Activated T-helper 1 cell treated with Interleukin-2 at 50 U/mL for 16 hours (primary cell): ENCODE data around the gene SLC43A2.

Experiments
- DNase-seq: peaks from one replicate; pipeline ENCODE4 v3.0.0-alpha.2; 2020; ENCODE audit warnings: low read depth

SLC43A2 gene

DNA sequence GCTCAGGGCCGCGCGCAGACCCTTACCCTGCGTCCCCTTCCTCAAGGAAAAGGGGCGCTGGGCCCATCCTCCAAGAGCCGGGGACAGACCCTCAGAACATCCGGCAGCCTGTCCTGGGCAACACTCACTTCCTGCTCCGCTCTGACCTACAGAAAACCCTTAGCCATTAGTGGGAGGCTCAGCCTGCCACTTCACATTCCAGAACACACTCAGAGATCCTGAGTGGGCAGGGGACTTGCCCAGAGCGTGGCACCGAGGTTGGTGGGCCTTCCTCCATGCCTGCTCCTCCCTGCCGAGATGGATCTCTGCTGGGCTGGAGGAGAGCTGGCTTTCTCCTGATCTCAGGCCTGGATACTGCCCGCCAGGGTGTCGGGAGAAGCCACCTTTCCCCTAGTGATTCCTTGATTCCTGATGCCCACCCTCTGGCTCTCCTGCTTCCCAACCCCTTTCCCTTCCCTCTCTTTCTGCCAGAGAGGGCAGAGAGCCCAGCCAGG is 15.4 kb upstream of the SLC43A2 start:
- DNase-seq, result no peak

DNA sequence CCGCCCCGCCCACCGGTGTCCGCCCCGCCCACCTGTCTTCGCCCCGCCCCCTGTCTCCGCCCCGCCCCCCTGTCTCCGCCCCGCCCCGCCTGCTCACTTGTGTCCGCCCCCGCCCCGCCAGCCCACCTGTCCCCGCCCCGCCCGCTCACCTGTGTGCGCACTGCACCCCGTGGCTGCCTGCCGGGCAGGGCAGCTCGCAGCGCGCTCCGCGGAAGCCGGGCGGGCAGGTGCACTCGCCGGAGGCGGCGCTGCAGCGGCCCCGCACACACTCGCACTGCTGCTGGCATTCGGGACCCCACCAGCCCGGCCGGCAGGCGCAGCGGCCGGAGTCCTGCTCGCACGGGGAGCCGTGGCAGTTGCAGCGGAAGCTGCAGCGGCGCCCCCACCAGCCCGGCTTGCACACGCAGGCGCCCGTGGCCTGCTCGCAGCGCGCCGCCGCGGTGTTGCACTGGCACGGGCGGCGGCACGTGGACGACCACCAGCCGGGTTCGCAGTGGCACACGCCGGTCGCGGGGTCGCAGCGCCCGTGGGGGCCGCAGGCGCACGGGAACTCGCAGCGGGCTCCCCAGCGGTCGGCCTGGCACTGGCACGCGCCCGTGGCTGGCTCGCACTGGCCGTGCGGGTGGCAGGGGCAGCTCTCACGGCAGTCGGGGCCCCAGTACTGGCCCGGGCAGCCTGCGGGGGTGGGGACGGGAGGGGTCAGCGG is 14.8 kb upstream of the SLC43A2 start:
- peak; percentile 51 for DNase-seq

DNA sequence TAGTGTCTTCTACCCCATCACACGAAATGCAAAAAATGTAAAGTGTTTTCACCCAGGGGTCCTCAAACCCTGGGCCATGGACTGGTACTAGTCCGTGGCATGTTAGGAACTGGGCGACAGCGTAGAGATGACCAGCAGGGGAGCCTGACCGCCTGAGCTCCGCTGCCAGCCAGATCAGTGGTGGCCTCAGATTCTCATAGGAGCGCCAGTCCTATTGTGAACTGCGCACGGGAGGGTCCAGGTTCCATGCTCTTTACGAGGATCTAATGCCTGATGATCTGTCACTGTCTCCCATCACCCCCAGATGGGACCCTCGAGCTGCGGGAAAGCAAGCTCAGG is 12.4 kb upstream of the SLC43A2 start:
- DNase-seq, result no peak

DNA sequence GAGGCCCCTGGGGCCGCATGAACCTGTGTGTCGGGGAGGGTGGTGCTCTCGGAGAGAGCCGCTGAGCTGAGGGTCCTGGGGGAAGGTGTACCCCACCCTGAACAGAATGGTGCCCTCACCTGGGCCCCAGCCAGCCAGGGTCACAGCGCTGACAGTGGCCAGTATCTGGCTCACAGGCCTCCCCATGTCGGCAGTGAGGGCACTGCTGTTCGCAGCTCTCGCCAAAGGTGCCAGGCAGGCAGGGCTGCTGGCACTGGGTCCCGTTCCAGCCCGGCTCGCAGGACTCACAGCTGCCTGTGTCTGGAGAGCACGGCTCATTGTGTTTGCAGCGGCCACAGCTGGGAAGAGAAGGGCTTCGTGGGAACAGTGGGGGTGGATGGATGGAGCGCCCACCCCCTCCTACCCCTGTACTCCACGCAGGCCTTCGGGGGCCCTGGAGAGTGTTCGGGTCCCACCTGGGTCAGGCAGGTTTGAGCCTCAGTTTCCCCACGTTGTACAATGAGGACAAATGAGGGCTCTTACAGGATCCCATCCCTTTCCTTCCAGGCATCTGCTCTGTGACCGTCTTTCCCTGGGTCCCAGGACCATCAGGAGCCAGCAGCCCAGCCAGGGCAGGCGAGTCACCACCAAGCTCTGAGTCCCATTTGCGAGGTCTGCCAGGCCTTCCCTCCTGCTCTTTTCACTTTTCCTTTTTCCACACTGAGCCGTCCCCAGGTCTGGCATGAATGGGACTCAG is 11.9 kb upstream of the SLC43A2 start:
- no peak for DNase-seq

DNA sequence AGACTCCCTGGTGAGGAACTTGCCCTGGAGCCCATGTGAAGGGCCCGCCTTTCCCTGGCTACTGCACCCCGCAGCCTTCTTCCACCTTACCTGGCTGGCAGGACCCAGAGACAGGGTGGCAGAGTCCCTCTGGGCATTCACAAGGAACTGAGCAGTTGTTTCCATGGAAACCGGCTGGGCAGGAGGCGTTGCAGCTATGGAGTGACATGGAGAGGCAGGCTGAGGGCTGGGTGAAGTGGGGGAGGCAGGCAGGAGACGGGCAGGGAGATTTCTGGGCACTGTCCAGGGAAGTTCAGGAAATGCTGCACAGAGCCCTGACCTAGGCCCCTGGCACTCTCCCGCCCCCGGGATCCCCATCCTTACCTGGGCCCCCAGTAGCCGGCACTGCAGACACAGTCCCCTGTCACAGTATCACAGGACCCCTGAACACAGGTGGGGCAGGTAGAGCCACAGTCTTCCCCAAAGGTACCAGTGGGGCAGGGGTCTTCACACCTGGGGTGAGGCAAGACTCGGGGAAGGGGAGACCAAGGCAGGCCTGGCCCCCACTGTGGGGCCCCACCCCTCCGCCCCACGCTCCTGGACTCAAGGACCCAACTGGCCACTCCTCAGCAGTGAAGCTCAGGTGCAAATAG is 11.0 kb upstream of the SLC43A2 start:
- no peak for DNase-seq

DNA sequence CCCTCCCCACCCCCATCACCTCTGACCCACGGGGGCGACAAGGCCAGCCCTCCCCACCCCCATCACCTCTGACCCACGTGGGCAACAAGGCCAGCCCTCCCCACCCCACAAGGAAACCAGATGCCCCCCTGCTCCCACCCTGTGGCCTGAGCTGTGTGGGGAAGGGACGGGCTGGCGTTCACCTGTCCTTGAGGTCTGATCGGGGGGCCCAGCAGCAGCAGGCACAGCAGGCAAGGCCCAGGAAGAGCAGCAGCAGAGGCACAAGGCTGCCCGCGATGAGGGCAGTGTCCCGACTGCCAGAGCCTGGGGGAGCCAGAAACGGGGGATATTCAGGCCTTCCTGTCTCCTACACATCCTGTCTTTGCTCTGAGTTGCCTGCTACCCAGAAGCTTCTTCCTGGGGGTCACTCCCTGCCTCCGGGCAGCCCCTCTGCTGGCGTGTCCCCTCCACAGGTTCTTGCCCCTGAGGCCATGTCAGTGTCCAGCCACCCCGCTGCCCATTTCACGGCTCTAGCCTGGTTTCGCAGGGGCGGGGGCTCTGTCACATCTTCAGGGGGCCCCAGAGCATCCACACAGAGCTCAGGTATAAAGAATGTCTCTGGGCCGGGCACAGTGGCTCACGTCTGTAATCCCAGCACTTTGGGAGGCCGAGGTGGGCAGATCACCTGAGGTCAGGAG is 10.1 kb upstream of the SLC43A2 start:
- DNase-seq, result no peak

DNA sequence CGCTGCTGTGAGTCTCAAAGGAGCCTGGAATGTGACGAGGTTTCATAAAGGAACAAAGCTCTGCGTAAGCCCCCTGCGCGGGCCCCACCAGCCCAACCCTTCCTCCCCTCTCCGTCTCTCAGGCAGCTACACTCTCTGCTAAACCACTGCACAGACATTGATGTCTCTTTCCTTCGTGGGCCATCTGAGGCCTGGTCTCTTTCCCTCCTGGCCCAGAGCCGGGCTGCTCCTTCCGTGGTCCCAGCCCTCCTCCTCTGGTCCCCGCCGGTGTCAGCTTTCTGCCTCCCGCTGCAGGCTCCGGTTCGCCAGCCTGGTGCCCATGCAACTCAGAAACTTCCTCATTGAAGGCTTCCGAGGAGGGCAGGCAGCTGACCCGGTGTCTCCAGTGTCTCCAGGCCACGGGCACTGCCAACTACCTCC is 9.5 kb upstream of the SLC43A2 start:
- DNase-seq, result no peak

DNA sequence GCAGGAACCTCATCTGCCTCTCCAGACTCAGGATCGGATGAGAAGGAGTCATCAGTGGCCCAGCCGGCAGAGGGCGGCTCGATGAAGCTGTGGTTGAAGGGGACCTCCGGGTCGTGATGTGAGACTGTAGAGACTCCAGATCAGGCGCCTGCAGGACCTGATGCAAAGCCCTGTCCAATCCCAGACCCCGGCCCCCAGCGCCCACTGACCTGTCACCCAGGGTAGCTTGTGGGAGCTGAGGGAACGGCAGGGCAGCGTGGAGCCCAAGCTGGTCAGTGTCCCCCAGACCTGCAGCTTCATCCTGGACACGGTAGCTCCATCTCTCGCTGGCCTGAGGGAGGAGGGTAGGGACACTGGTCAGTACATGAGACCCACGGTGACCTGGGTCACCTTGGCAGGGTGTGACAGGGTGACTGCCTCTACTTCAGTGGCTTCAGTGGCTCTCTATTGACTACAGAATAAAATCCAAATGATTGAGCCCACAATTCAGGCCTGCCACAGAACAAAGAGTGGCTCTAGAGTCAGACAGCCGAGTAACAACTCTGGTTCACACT is 8.2 kb upstream of the SLC43A2 start:
- DNase-seq, result no peak

DNA sequence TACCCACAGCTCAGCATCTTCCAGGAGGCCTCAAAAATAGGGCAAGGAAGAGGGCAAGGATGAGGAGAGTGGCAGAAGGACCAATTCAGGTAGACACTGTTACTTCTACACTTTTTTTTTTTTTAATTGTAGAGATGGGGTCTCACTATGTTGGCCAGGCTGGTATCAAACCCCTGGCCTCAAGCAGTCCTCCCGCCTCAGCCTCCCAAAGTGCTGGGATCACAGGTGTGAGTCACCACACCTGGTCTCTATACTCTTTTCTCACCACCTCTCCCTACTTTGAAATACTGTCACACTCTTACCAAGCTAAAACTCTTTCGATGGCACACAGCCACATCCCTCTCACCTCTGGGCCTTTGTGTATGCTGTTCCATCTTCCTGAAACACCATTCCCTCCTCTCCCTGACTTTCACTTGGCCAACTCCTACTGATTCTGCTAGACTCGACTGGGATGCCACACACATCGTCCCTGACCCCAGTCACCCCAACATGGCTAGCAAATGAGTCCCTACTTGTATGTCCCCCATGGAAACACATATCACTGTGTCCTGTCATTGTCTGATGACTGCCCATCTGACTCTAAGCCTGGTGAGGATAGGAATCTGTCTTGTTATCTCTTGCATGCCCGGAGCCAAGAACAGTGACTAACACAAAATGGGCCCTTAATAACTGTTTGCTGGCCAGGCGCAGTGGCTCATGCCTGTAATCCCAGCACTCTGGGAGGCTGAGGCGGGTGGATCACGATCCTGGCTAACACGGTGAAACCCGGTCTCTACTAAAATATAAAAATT is 7.2 kb upstream of the SLC43A2 start:
- no peak for DNase-seq

DNA sequence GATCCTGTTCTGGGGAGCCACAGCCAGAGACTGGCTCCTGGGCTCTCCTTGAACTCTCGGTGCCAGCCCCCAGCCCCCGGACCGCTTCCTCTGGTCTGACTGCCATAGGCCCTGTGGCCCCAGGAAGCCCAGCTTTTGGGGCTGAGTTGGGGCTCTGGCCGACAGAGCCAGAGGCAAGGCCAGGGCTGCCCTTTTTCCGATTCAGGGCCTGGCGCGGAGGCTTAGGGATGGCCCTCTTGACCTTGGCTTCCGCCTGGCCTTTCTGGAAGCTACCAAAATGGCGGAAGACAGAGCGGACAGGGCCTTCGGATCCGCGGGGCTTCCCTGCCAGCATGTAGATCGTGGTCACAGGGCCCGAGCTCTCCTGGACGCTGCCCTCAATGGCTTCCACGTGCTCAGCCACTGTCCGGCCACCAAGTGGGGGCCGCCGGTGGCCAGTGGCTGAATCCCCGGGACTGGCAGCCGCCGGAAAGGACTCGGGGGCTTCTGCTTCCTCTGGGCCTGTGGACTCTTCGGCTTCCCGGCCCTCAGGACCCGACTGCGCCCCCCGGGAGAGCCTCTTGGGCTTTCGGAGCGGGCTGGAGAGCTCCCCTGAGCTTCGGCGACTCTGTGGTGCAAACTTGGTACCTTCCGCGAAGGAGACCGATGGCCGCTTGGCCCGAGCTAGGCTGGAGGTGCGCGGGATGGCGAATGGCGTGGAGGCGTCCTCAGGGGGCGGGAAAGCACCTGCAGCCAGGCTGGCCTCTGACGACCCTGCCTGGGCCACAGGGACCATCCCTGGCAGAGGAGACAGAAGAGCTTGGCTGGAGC is 6.4 kb upstream of the SLC43A2 start:
- DNase-seq, result no peak

DNA sequence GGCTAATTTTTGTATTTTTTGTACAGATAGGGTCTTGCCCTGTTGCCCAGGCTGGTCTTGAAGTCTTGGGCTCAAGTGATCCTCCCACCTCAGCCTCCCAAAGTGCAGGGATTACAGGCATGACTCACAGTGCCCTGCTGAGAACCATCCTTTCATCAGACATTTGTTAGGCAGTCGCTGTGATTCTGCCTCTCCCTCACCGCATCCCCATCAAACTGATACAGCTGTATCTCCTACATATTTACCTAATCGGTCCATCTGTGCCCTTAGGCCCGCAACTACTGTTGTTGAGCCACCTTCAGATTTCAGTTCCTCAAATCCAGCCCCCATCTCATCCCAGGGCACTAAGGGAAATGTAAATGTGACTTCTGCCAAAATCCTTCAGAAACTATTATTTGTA is 2.0 kb upstream of the SLC43A2 start:
- no peak for DNase-seq

DNA sequence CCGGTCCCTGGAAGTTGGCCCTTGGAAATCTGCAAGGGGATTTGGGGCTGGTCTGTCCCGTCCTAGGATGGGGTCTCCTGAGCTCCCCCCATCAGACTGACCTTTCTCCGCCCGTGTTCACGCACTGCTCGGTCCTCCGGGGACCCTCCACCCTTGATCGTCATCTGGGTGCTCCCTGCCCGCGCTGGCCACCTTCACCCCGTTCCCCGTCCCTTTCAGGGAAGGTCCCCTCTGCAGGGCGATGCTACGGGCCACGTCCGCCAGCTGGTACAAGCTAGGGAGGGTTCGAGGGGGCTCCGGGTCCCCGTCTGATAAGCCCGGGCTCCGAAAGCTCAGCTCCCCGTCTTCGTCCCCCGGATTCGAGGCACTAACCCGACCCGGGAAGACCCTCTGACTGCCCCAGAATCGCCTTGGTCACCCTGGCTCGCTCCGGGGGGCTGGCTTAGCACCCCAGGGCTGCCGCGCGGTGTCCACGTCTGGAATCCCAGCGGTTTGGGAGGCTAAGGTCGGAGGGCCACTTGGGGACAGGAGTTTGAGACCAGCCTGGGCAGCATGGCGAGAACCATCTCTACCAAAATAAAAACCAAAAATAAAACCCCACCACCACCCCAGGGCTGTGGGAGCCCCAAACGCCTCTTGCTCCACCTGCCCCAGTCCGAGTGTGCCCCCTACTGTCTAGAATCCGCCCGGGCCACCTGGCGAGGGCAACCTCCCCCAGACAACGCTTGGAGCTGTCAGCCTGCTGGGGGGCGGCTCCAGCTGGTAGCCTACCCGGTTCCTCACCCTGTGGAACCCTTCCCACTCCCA is 1.1 kb upstream of the SLC43A2 start:
- DNase-seq, result peak; percentile 55

DNA sequence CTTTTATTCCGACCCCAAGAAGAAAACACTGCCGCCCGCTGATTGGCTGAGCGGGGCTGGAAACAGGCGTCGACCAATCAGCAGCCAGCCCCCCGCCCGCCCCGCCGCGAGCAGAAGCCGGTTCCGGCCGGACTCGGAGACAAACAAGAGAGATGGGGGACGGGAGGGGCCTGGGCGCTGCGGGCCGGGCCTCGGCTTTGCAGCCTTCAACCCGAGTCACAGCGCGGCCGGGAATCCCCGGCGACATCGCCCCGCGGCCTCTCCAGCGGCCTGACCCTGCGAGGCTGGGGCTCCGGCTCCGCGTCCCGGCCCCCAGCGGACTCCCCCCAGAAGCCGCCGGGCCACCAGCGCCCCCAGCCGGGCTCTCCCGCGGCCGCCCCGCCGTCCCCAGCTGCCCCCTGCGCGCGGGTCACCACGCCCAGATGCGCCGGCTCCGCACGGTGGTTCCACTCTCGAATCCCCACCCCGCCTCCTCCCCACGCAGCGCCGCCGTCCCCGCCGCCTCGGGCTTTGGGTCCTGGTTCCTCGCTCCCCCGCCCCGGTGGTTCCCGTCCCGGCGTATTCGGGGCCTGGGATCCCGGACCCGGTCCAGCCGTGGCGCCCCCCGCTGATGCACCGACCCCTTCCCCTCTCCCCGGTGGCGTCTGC is 346 bp upstream of the SLC43A2 start:
- peak; percentile 82 for DNase-seq

DNA sequence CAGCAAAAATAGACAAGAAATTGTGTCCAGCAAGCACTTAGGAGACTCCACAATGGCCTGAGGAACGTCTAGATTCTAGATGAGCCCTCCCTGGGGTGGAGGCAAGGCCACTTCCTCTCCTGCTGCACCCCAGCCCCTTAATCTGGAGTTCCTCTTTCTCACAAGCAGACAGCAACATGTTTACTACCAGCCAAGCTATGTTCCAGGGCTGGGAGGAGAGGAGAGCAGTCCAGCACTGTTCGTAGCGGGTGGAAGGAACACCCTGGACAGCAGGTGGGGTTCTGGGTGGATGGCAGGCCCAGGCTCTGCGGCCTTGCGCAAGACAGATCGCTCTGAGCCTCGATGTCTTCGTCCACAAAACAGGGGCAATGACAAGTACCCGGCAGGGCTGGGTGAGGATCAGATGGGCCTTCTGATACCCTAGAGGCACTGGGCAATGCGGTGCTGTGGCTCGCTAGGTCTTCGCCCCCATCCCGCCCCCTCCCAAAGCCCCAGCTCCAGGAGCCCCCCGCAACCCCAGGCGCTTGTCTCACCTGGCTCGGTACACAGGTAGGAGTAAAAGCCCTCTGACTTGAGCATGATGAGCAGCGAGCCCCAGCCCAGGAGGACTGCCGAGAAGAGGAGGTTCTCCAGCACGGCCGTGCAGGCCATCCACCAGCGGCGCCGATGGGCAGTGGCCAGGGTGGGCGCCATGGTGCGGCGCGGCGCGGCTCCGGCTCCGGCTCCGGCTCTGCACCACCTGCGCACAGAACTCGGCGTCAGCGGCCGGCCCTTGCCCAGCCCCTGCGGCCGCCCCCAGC is 1.3 kb downstream of the SLC43A2 start:
- DNase-seq, result no peak

DNA sequence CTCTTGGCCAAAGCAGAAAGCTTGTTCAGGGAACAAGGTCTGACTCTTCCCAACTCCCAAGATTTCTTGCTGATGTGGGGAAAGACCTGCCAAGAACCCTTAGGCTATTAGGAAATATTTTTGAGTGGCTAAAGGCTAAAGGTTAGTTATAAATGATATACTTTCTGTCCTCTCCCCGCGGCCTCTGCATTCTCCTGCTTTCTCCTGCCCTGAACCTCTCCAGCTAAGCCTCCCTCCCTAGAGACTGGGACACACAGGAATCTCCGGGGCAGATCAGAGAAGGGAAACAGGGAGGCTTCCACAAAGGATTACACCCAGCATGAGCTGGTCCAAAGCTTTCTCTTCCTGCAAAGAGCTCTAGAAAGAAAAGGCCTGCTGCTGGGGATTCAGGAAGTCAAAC is 2.3 kb downstream of the SLC43A2 start:
- DNase-seq, result no peak

DNA sequence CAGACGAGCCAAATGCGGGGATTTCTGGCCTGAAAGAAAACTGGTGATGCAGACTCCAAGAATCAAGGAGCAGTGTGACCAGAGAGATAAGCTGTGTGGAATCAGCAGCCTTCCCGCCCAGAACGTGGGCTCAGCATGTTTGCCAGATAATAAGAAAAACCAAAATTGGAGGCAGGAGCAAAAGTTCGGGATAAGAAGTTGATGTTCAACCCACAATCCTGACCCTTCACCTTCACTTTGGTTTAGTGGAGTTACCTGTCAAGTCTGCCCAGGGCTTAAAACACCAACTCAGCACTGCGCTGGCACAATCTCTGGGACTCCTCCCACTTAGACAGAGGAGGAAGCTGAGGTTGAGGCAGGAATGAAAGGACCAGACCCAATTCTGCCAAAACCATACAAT is 3.1 kb downstream of the SLC43A2 start:
- DNase-seq, result no peak

DNA sequence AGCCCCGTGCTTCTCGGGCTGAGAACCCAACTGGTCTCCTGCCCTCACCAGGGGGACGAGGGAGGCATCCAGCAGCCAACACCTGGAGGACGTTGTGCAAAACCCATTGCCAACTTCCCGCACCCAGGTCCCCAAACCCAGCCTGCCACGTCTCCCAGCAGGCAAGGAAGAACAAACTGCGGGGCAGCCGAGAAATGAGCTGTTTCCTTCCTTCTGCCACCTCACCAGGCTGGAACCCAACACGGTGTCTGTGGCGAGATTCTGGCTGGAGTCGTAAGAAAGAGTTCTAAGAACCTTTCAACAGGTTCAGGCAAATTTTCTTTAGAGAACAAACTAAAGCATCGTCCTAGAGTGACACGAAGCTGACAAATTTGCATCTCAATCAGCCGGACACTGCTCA is 3.6 kb downstream of the SLC43A2 start:
- no peak for DNase-seq

DNA sequence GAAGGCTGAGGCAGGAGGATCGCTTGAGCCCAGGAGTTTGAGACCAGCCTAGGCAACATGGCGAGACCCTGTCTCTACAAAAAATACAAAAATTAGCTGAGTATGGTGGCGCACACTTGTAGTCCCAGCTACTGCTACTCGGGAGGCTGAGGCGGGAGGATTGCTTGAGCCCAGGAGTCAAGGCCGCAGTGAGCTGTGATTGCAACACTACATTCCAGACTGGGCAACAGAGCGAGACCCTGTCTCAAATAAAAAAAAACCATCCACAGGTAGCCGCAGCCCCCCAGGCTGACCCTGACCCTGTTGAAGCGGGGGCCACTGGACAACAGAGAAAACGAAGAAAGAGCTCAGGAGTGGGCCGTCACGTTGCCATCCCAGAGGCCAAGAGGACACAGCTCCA is 4.0 kb downstream of the SLC43A2 start:
- no peak for DNase-seq
